IPS-15b (cell line): ENCODE measurements around the gene GGT6.

Experiments
- H3K27me3 ChIP-seq: one replicate; pipeline ENCODE4 v1.6.1; 2013; ENCODE audit warnings: low read length; ENCODE audit not compliant: control insufficient read depth, insufficient read depth
- H3K36me3 ChIP-seq: one replicate; pipeline ENCODE4 v1.6.1; 2013; ENCODE audit warnings: low read length; ENCODE audit not compliant: control insufficient read depth, insufficient read depth
- H3K4me1 ChIP-seq: one replicate; pipeline ENCODE4 v1.6.1; 2013; ENCODE audit warnings: mild to moderate bottlenecking, low read length; ENCODE audit not compliant: control insufficient read depth, insufficient read depth
- H3K4me3 ChIP-seq: one replicate; pipeline ENCODE4 v1.5.1; 2013; ENCODE audit warnings: low read depth, low read length
- H3K9ac ChIP-seq: one replicate; pipeline ENCODE4 v1.6.1; 2013; ENCODE audit warnings: low read depth, mild to moderate bottlenecking, low read length
- H3K9me3 ChIP-seq: one replicate; pipeline ENCODE4 v1.6.1; 2013; ENCODE audit warnings: mild to moderate bottlenecking, low read length; ENCODE audit not compliant: control insufficient read depth, insufficient read depth

GGT6 gene

GRCh38 chr17:4540224-4540651 is 20.1 kb downstream of the GGT6 start:
- Histone ChIP-seq H3K27me3 (no peaks in the 10 kb centered on the region), H3K36me3 (peaks cover 76% of the 10 kb centered on the region), H3K9ac (no peak overlapping the region), H3K4me3 (no peak overlapping the region), H3K4me1 (peaks cover 2% of the 10 kb centered on the region), H3K9me3 (no peaks in the 10 kb centered on the region)

GRCh38 chr17:4539576-4540223 is 20.7 kb downstream of the GGT6 start:
- H3K36me3 ChIP-seq: peaks cover 71% of the 10 kb centered on the region
- no peaks in the 10 kb centered on the region for H3K27me3 ChIP-seq
- H3K4me3 ChIP-seq: no peak overlapping the region
- H3K4me1 ChIP-seq: peaks cover 2% of the 10 kb centered on the region
- H3K9ac ChIP-seq: no peak overlapping the region
- no peaks in the 10 kb centered on the region for H3K9me3 ChIP-seq

GRCh38 chr17:4539025-4539424 is 21.4 kb downstream of the GGT6 start:
- Histone ChIP-seq H3K9ac (no peak overlapping the region), H3K4me3 (no peak overlapping the region), H3K36me3 (peaks cover 65% of the 10 kb centered on the region), H3K9me3 (no peaks in the 10 kb centered on the region), H3K4me1 (peaks cover 2% of the 10 kb centered on the region), H3K27me3 (no peaks in the 10 kb centered on the region)

- peaks cover 2% of the 10 kb centered on the region for H3K4me1 ChIP-seq
- H3K9ac ChIP-seq: no peak overlapping the region
- no peaks in the 10 kb centered on the region for H3K27me3 ChIP-seq
- H3K36me3 ChIP-seq: peaks cover 58% of the 10 kb centered on the region
- H3K9me3 ChIP-seq: no peaks in the 10 kb centered on the region
- H3K4me3 ChIP-seq: no peak overlapping the region
Measured at GRCh38 chr17:4538236-4539002, 22.0 kb downstream of the GGT6 start.

- Histone ChIP-seq H3K9ac (no peak overlapping the region), H3K36me3 (peaks cover 51% of the 10 kb centered on the region)
Measured at GRCh38 chr17:4537451-4538235, 22.7 kb downstream of the GGT6 start.

GRCh38 chr17:4536742-4537411 is 23.5 kb downstream of the GGT6 start:
- Histone ChIP-seq H3K4me3 (no peak overlapping the region), H3K36me3 (peaks cover 43% of the 10 kb centered on the region), H3K27me3 (no peaks in the 10 kb centered on the region), H3K9ac (no peak overlapping the region), H3K4me1 (peaks cover 2% of the 10 kb centered on the region), H3K9me3 (no peaks in the 10 kb centered on the region)

More at GRCh38 chr17:4537451-4538235, 22.7 kb downstream of the GGT6 start:
- no peaks in the 10 kb centered on the region for H3K27me3 ChIP-seq
- peaks cover 2% of the 10 kb centered on the region for H3K4me1 ChIP-seq
- H3K4me3 ChIP-seq: no peak overlapping the region
- no peaks in the 10 kb centered on the region for H3K9me3 ChIP-seq

- no peaks in the 10 kb centered on the region for H3K9me3 ChIP-seq
- H3K4me3 ChIP-seq: peak overlapping the region; percentile 18
- H3K9ac ChIP-seq: no peak overlapping the region
- H3K27me3 ChIP-seq: no peaks in the 10 kb centered on the region
- H3K4me1 ChIP-seq: peaks cover 2% of the 10 kb centered on the region
- H3K36me3 ChIP-seq: peaks cover 37% of the 10 kb centered on the region
Measured at GRCh38 chr17:4536259-4536741, 24.1 kb downstream of the GGT6 start.

- H3K27me3 ChIP-seq: no peaks in the 10 kb centered on the region
- no peak overlapping the region for H3K9ac ChIP-seq
- H3K4me1 ChIP-seq: peaks cover 2% of the 10 kb centered on the region
- no peaks in the 10 kb centered on the region for H3K9me3 ChIP-seq
- H3K36me3 ChIP-seq: peaks cover 32% of the 10 kb centered on the region
- H3K4me3 ChIP-seq: no peak overlapping the region
Measured at GRCh38 chr17:4535667-4536258, 24.6 kb downstream of the GGT6 start.

- H3K4me3 ChIP-seq: no peak overlapping the region
- H3K4me1 ChIP-seq: peaks cover 2% of the 10 kb centered on the region
- H3K27me3 ChIP-seq: no peaks in the 10 kb centered on the region
Measured at GRCh38 chr17:4534928-4535666, 25.3 kb downstream of the GGT6 start.

GRCh38 chr17:4534515-4534914 is 25.9 kb downstream of the GGT6 start:
- Histone ChIP-seq H3K9ac (no peak overlapping the region), H3K27me3 (no peaks in the 10 kb centered on the region), H3K36me3 (peaks cover 20% of the 10 kb centered on the region), H3K9me3 (no peaks in the 10 kb centered on the region), H3K4me3 (no peak overlapping the region), H3K4me1 (peaks cover 2% of the 10 kb centered on the region)

More at GRCh38 chr17:4534928-4535666, 25.3 kb downstream of the GGT6 start:
- no peak overlapping the region for H3K9ac ChIP-seq
- peaks cover 25% of the 10 kb centered on the region for H3K36me3 ChIP-seq
- no peaks in the 10 kb centered on the region for H3K9me3 ChIP-seq
